Loucy (cell line): ENCODE measurements around the gene CLNS1A.

Source experiments
- CTCF ChIP-seq: fragments of 200-600 bp; sonication (generic); conservative IDR thresholded peaks from 2 replicates; pipeline ENCODE4 v1.5.1; 2014; ENCODE audit warnings: mild to moderate bottlenecking, antibody characterized with exemption, low read length
- EZH2phosphoT487 ChIP-seq: fragments of 200-600 bp; IDR thresholded peaks from 2 replicates; pipeline ENCODE4 v1.6.1; 2018; ENCODE audit warnings: antibody characterized with exemption, mild to moderate bottlenecking, moderate library complexity, borderline replicate concordance

GRCh38 chr11:77590194-77590782, 47.3 kb downstream of the CLNS1A start:
- TF ChIP-seq CTCF = no peak
- no peak for TF ChIP-seq EZH2phosphoT487
